B cell (primary cell): ENCODE results near the gene SKP2.

Experiments
- EZH2 ChIP-seq: IDR thresholded peaks from 2 replicates; pipeline ENCODE4 v1.6.1; 2012; ENCODE audit warnings: borderline replicate concordance, low read depth, mild to moderate bottlenecking, moderate library complexity, low read length; ENCODE audit not compliant: insufficient read depth, poor library complexity, severe bottlenecking
- TF ChIP-seq, protein P1 (sequence below): fragments of 200-600 bp; IDR thresholded peaks from one replicate; pipeline ENCODE4 v1.8.0; 2022; ENCODE audit warnings: antibody characterized with exemption, mild to moderate bottlenecking

DNA sequence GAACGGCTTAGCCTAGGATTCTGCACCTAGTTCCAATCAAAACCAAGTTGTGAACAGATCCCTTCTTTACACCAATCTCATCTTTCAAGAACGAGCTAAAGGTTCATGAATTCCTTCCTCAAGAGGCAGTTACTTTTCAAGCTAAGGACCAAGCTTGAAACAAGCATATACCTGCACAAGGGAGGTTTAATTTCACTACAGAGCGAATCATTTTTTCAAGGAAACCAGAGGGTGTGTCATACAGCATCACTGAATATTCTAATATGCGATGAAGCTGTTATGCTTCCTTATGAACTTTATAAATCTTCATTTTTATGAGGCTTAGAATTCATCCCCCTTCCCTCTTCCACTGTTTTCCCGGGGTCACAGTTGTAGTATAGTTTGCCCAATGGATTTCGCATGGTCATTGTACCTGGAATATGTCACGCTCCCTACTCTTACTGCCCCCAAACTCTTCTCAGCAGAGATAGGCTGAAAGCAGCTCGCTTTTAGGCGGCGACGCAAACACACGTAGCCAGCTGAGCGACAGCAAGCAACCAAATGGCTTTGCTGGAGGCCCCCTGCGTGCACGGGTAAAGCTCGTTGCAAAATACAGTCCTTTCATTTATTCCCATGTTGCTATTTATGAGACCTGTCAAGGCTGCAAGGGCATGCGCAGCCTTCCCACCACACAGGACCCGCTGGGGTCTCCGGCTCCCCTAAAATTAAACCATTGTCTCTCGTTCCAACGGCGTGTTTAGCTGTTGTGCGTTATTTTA, 1.1 kb upstream of the SKP2 start:
- TF ChIP-seq, protein P1, sequence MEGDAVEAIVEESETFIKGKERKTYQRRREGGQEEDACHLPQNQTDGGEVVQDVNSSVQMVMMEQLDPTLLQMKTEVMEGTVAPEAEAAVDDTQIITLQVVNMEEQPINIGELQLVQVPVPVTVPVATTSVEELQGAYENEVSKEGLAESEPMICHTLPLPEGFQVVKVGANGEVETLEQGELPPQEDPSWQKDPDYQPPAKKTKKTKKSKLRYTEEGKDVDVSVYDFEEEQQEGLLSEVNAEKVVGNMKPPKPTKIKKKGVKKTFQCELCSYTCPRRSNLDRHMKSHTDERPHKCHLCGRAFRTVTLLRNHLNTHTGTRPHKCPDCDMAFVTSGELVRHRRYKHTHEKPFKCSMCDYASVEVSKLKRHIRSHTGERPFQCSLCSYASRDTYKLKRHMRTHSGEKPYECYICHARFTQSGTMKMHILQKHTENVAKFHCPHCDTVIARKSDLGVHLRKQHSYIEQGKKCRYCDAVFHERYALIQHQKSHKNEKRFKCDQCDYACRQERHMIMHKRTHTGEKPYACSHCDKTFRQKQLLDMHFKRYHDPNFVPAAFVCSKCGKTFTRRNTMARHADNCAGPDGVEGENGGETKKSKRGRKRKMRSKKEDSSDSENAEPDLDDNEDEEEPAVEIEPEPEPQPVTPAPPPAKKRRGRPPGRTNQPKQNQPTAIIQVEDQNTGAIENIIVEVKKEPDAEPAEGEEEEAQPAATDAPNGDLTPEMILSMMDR: no peak
- TF ChIP-seq EZH2: no peak
